Esophagus muscularis mucosa (tissue), 4 donors: ENCODE measurements around the gene PAPSS1. TPM values are rescaled to one million over a fixed set of nuclear protein-coding genes. Genes with fewer than 3 reads are reported as not detected.

Source experiments
- DNase-seq: peaks from one replicate; pipeline ENCODE4 v3.0.0-alpha.2; 2017; ENCODE audit errors: extremely low spot score
- H3K27ac ChIP-seq, 4 donors: fragments of 200-600 bp; sonication (generic); replicated peaks in 1 of 4; 1 replicate in 3 of 4; 2 replicates in 1 of 4; pipeline ENCODE4 v1.5.1; 2016 to 2019; ENCODE audit warnings: mild to moderate bottlenecking in 1 of 4
- H3K27me3 ChIP-seq, 4 donors: fragments of 200-600 bp; sonication (generic); one replicate each; pipeline versions ENCODE4 v1.5.1 to v1.6.0; 2016 to 2019
- H3K36me3 ChIP-seq, 4 donors: fragments of 200-600 bp; sonication (generic); one replicate each; pipeline ENCODE4 v1.5.1; 2016 to 2019
- H3K4me1 ChIP-seq, 4 donors: fragments of 200-600 bp; sonication (generic); one replicate each; pipeline ENCODE4 v1.5.1; 2016 to 2019
- H3K4me3 ChIP-seq, 4 donors: fragments of 200-600 bp; sonication (generic); 1 replicate in 2 of 4; 2 replicates in 2 of 4; pipeline ENCODE4 v1.5.1; 2016 to 2019; ENCODE audit warnings: mild to moderate bottlenecking in 4 of 4, moderate library complexity in 1 of 4
- H3K9me3 ChIP-seq, 4 donors: fragments of 200-600 bp; sonication (generic); 1 replicate in 3 of 4; 2 replicates in 1 of 4; pipeline ENCODE4 v1.5.1; 2016 to 2019
- CTCF ChIP-seq, 3 experiments: fragments of 200-600 bp in 2 of 3; fragments of 450-650 bp in 1 of 3; sonication (generic) in 2 of 3; IDR thresholded peaks; one replicate each; pipeline ENCODE4 v1.5.1; 2017 to 2019; ENCODE audit warnings: antibody characterized with exemption in 3 of 3, mild to moderate bottlenecking in 2 of 3, moderate library complexity in 1 of 3
- EP300 ChIP-seq: sonication (generic); formaldehyde crosslinking; IDR thresholded peaks from one replicate; pipeline ENCODE4 v1.6.1; 2017; ENCODE audit warnings: antibody characterized with exemption
- POLR2A ChIP-seq: fragments of 450-650 bp; IDR thresholded peaks from one replicate; pipeline ENCODE4 v1.6.1; 2017; ENCODE audit warnings: antibody characterized with exemption, moderate library complexity, mild to moderate bottlenecking, low read depth
- POLR2AphosphoS5 ChIP-seq, 2 donors: sonication (generic); formaldehyde crosslinking; IDR thresholded peaks; one replicate each; pipeline ENCODE4 v1.6.1; 2017; ENCODE audit warnings: antibody characterized with exemption in 2 of 2
- WGBS: methylation state at CpG from one replicate; pipeline ENCODE4 v1.1.5; 2018; 5-methylcytosine and 5-hydroxymethylcytosine counted together
- intact Hi-C: fragments of 100-400 bp; cut with DNase I; formaldehyde crosslinking; loops from one replicate; pipeline ENCODE4 v1.15.1; 2023
- total RNA-seq, 4 donors: library from RNA; depleted of rRNA; stranded (reverse); fragments of >200 nt; gene quantifications; one replicate each; pipeline versions ENCODE4 v1.1.0 to v1.2.1, GENCODE V29; 2016

Gene PAPSS1
- total RNA-seq, 4 donors from 2014 or later, result 11.6 to 24.4 (median 18.1) TPM

- no peaks in the 10 kb centered on the region for H3K36me3 ChIP-seq
- no peak for TF ChIP-seq POLR2A
- no peak for TF ChIP-seq CTCF (IDR thresholded peaks at IDR 0.05)
- TF ChIP-seq POLR2AphosphoS5 (IDR thresholded peaks at IDR 0.05), result no peak
- H3K27me3 ChIP-seq, result no peaks in the 10 kb centered on the region
- H3K27ac ChIP-seq, result peak overlapping the region; percentile 87 to 93 (median 88)
- H3K9me3 ChIP-seq, result no peaks in the 10 kb centered on the region
- intact Hi-C loops, result no loop called here
- WGBS, result 9% methylated on average over 8 of the region's 28 CpGs
- peak overlapping the region; percentile 79 to 97 (median 90) for H3K4me3 ChIP-seq
- DNase-seq, result no peak
- H3K4me1 ChIP-seq, result peaks cover 14 to 20% (median 20%) of the 10 kb centered on the region in 4 donors
Observed at GRCh38 chr4:107719207-107719921, 670 bp downstream of the PAPSS1 start.

DNA sequence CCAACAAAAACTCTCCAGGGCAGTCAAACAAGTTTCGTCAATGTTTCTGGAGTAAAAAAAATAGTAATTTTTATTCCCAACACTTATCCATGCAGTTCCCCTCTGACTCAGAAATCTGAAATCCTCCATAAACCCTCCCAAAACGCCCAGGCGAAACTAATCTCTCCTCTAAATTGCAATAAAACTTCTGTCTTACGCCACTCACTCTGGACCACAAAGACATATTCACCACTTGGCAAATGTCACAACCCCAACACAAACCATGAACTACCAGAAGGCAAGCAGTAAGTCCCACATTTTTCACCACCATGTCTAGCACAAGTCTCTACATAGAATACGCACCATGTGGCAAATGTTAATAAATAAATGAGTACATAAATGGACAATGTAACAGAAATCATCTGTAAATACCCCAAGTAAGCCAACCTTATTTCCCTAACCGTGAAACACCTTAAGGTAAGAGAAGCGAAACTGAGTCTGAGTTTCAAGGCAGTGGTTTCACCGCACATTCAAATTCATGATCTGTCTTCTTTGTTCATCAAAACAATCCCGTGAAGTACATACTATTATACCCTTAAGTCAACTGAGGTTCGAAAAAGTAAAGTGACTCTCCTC, 1.6 kb downstream of the PAPSS1 start:
- intact Hi-C loops, result no loop called here
- Histone ChIP-seq H3K4me1 (peaks cover 14 to 20% (median 20%) of the 10 kb centered on the region in 4 donors), H3K27me3 (no peaks in the 10 kb centered on the region), H3K9me3 (no peaks in the 10 kb centered on the region), H3K4me3 (peak overlapping the region in 2 of 4 donors; percentile 88 to 97), H3K36me3 (no peaks in the 10 kb centered on the region), H3K27ac (no peak overlapping the region)
- TF ChIP-seq CTCF (IDR thresholded peaks at IDR 0.05) (no peak), POLR2AphosphoS5 (IDR thresholded peaks at IDR 0.05) (no peak), POLR2A (no peak), EP300 (no peak)
- no peak for DNase-seq
- WGBS, result 81% methylated on average over 10 of the region's 10 CpGs

DNA sequence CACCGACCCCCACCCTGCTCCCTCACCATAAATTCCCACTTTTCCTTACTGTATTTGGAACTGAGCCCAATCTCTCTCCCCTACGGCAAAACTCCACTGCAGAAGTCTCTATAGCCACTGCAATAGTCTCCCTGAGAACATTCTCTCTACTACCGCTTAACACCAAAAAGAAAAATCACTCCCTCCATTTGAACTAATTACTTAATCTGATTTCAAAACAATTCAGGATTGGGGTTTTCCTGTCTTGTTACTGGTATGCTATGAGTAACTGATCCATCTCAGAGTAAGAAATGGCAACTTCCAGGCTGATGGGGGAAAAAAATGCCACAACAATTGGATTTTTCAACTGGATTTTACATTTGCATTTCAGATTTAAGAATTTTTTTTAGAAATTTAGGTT, 5.8 kb downstream of the PAPSS1 start:
- H3K36me3 ChIP-seq, result no peaks in the 10 kb centered on the region
- WGBS, result 90% methylated on average over 3 of the region's 3 CpGs
- no peak for TF ChIP-seq EP300
- TF ChIP-seq CTCF (IDR thresholded peaks at IDR 0.05), result no peak
- no peak for TF ChIP-seq POLR2AphosphoS5 (IDR thresholded peaks at IDR 0.05)
- TF ChIP-seq POLR2A, result no peak
- H3K4me3 ChIP-seq, result no peak overlapping the region
- intact Hi-C loops, result no loop called here
- H3K4me1 ChIP-seq, result peaks cover 7 to 9% (median 8%) of the 10 kb centered on the region in 4 donors
- H3K27ac ChIP-seq, result no peak overlapping the region
- H3K27me3 ChIP-seq, result no peaks in the 10 kb centered on the region
- H3K9me3 ChIP-seq, result no peaks in the 10 kb centered on the region
- DNase-seq, result no peak

GRCh38 chr4:107712236-107712635, 7.8 kb downstream of the PAPSS1 start:
- H3K36me3 ChIP-seq, result no peaks in the 10 kb centered on the region
- TF ChIP-seq POLR2A, result no peak
- no peak for TF ChIP-seq CTCF (IDR thresholded peaks at IDR 0.05)
- TF ChIP-seq POLR2AphosphoS5 (IDR thresholded peaks at IDR 0.05), result no peak
- TF ChIP-seq EP300, result no peak
- H3K4me3 ChIP-seq, result no peak overlapping the region
- H3K4me1 ChIP-seq, result no peaks in the 10 kb centered on the region
- intact Hi-C loops, result no loop called here
- WGBS, result 88% methylated on average over 2 of the region's 2 CpGs
- no peaks in the 10 kb centered on the region for H3K27me3 ChIP-seq
- no peak overlapping the region for H3K27ac ChIP-seq
- DNase-seq, result no peak
- peaks cover 0 to under 1% (median 0%) of the 10 kb centered on the region in 4 donors for H3K9me3 ChIP-seq
